Mononuclear cell (primary cell): ENCODE data around the gene HCAR3. TPM values are rescaled to one million over a fixed set of nuclear protein-coding genes. Genes with fewer than 3 reads are reported as not detected.
A peak's percentile ranks its signal among the peaks of the same experiment; 100 is the strongest.
"Not testable (repeated sequence)": the region's sequence is repeated elsewhere in the genome, so short reads cannot be mapped to it uniquely, and the experiment has no call there.

Experiments
- H3K27me3 ChIP-seq: 2 replicates; pipeline ENCODE4 v1.6.0; 2011; ENCODE audit warnings: low read length, control low read depth; ENCODE audit not compliant: insufficient read depth
- H3K4me1 ChIP-seq: 2 replicates; pipeline ENCODE4 v1.5.1; 2011; ENCODE audit warnings: mild to moderate bottlenecking, low read length, control low read depth; ENCODE audit not compliant: insufficient read depth
- H3K4me3 ChIP-seq: 2 replicates; pipeline ENCODE4 v1.5.1; 2011; ENCODE audit warnings: mild to moderate bottlenecking, low read length, moderate library complexity
- H3K9me3 ChIP-seq: 2 replicates; pipeline ENCODE4 v1.5.1; 2011; ENCODE audit warnings: low read depth, mild to moderate bottlenecking, control low read depth, low read length
- total RNA-seq: library from RNA; depleted of rRNA; stranded (reverse); fragments of >200 nt; gene quantifications from one replicate; pipeline ENCODE4 v1.2.3, GENCODE V29; 2012

HCAR3 gene
- total RNA-seq, 1 donor: 25.9 TPM

DNA sequence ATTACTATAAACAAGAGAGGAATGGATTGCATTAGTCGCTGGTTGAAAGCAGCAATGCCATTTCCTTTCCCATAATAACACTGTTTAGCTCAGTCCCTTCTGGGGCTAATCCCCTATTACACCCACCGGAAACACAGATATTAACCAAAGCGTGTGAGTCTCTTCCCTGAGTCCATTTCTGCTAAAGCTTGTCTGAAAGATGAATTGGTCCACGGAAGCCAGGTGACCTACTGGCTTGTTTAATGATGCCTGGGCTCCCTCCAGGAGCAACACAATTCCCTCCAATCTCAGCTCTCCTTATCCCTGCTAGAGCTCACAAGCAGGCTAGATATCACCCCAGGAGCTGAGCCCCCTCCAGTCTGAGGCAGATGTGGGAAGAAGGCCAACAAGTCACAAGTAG is 15.1 kb downstream of the HCAR3 start:
- peak overlapping the region; percentile 2 for H3K4me3 ChIP-seq
- not testable (repeated sequence) for H3K9me3 ChIP-seq

DNA sequence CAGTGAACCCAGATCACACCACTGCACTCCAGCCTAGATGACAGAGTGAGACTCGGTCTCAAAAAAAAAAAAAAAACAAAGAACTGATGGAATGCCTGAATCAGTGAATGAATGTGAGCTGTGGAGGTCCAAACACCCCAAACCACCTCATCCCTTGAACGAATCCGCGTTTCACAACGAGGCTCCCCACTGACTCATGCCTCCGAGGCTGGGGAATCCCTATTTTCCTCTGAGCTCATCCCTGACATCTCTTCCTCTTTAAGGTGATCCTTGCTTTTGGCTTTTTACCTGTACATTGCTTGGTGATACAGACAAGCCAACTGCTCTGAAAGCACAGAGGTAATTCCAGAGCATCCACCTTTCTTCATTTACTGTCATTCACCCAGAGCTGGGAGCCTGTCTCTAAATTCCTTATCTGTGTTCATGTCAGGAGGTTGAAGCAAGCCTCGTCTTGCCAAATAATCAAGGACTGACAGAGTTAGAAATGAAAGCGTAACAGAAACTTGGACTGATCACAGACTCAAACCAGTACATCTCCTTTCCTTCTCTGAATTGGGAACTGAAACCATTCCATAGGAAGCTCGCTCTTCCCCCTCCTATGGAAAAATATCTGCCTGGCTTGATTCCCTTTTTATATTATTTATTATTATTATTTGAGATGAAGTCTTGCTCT is 16.4 kb downstream of the HCAR3 start:
- H3K9me3 ChIP-seq, H3K27me3 ChIP-seq, H3K4me3 ChIP-seq: not testable (repeated sequence)
- peaks cover 18% of the 10 kb centered on the region for H3K4me1 ChIP-seq

More for the DNA sequence above, 15.1 kb downstream of the HCAR3 start:
- not testable (repeated sequence) for H3K27me3 ChIP-seq
- peaks cover 18% of the 10 kb centered on the region for H3K4me1 ChIP-seq

GRCh38 chr12:122696922-122697321 is 19.7 kb downstream of the HCAR3 start:
- H3K9me3 ChIP-seq, H3K4me3 ChIP-seq, H3K4me1 ChIP-seq: not testable (repeated sequence)

DNA sequence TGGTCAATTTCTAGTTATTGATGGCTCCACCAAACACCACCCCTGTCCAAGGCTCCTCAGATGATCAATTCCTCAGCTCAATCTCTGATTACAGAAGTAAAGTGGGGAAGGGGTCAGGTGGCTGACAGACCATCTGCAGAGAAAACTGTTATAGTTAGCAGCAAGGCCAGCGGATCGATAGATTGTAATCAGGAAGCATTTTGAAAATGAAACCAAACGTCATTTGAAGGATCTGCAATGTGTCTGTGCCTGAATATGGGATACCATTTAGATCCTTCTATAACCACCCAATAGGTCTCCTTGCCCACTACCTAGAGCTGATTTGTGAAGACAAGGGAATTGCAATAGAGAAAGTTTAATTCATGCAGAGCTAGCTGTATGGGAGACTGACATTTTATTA is 25.0 kb downstream of the HCAR3 start:
- no peaks in the 10 kb centered on the region for H3K9me3 ChIP-seq
- no peak overlapping the region for H3K4me3 ChIP-seq
- H3K4me1 ChIP-seq: peaks cover 5% of the 10 kb centered on the region
- no peaks in the 10 kb centered on the region for H3K27me3 ChIP-seq

More at GRCh38 chr12:122696922-122697321, 19.7 kb downstream of the HCAR3 start:
- not testable (repeated sequence) for H3K27me3 ChIP-seq

GRCh38 chr12:122688291-122688690 is 28.3 kb downstream of the HCAR3 start:
- no peaks in the 10 kb centered on the region for H3K27me3 ChIP-seq
- peaks cover 5% of the 10 kb centered on the region for H3K4me1 ChIP-seq
- H3K4me3 ChIP-seq: no peak overlapping the region
- H3K9me3 ChIP-seq: no peaks in the 10 kb centered on the region

DNA sequence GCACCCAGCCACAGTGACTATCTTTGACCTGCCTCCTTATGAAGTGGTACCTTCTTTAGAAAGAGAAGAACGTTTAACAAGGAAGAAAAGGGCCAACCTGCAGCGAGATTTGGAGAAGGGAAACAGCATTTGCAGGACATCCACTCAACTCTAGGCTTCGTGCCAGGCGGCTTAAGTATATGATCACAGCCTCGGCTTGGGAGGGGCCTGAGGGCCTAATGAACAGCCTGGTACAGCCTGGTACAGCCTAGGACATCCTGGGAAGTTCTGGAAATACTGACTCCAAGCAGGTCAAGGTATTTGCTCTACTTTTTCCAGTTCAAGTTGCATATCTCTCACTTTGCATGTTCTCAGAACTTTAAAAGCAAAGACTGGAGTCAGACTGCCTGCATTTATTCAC is 29.5 kb downstream of the HCAR3 start:
- no peak overlapping the region for H3K4me3 ChIP-seq
- no peaks in the 10 kb centered on the region for H3K27me3 ChIP-seq
- peaks cover 13% of the 10 kb centered on the region for H3K4me1 ChIP-seq
- no peaks in the 10 kb centered on the region for H3K9me3 ChIP-seq

GRCh38 chr12:122686538-122686937 is 30.1 kb downstream of the HCAR3 start:
- no peaks in the 10 kb centered on the region for H3K27me3 ChIP-seq
- no peak overlapping the region for H3K4me3 ChIP-seq
- H3K4me1 ChIP-seq: peaks cover 16% of the 10 kb centered on the region
- H3K9me3 ChIP-seq: no peaks in the 10 kb centered on the region

DNA sequence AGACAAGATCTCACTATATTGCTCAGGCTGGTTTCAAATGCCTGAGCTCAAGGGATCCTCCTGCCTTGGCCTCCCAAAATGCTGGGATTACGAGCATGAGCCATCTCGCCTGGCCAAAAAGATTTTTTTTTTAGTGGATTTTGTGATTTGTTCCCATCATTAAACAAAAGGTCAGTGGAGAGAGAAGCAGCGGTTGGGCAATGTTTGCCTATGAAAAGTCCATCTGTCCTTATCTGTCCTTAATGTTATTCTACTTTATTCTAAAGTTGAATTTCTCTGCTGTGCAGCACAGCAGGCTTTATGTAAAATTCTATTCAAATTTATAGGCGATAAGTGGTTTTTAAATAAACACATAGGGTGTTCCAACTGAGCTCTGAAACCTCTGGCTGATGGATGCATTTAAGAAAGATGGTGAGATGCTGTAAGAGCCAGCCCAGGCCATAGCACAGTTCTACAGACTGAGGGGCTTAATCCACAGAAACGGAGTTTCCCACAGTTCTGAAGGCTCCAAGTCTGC is 32.3 kb downstream of the HCAR3 start:
- H3K27me3 ChIP-seq: no peaks in the 10 kb centered on the region
- no peaks in the 10 kb centered on the region for H3K9me3 ChIP-seq
- no peak overlapping the region for H3K4me3 ChIP-seq
- H3K4me1 ChIP-seq: peaks cover 32% of the 10 kb centered on the region

DNA sequence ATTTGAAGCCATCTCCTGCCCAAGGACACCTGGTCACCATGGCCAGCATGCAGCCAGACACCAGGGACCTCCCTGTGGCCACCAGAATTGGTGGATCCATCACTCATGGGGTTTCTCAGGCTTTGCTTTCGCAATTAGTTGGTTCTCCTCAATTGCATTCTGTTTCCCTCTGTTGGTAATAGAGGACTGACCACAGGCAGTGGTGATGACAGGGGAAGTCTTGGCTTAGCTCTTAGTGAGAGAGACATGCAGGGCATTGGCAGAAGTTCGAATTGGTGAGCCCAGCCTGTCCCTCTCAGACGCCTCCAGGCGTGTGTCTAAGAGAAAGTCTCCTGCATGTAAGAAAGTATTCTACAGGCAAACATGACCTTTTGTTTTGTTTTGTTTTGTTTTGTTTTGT is 34.8 kb downstream of the HCAR3 start:
- Histone ChIP-seq H3K4me3 (no peak overlapping the region), H3K4me1 (peaks cover 34% of the 10 kb centered on the region), H3K27me3 (no peaks in the 10 kb centered on the region), H3K9me3 (no peaks in the 10 kb centered on the region)

GRCh38 chr12:122680989-122681388 is 35.6 kb downstream of the HCAR3 start:
- not testable (repeated sequence) for H3K27me3 ChIP-seq, H3K4me3 ChIP-seq, H3K9me3 ChIP-seq
- H3K4me1 ChIP-seq: peaks cover 34% of the 10 kb centered on the region

GRCh38 chr12:122676781-122677180 is 39.8 kb downstream of the HCAR3 start:
- not testable (repeated sequence) for H3K4me3 ChIP-seq, H3K9me3 ChIP-seq, H3K27me3 ChIP-seq
- peaks cover 23% of the 10 kb centered on the region for H3K4me1 ChIP-seq

GRCh38 chr12:122676015-122676414 is 40.6 kb downstream of the HCAR3 start:
- H3K27me3 ChIP-seq, H3K4me3 ChIP-seq, H3K9me3 ChIP-seq: not testable (repeated sequence)
- peaks cover 15% of the 10 kb centered on the region for H3K4me1 ChIP-seq

DNA sequence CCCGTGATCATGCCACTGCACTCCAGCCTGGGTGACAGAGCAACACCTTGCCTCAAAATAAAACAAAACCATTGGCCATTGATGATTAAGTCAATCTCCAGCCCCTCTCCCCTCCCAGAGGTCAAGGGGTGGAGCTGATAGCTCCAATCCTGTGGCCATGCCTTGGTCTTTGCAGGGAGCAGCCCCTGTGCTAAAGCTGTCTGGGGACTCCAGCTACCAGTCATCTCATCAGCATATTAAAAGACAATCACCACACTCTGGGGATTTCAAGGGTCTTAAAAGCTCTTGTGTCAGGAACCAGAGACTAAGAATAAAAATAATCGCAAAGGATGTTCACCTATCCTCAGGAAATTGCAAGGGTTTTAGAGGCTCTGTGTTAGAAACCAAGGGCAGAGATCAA is 44.1 kb downstream of the HCAR3 start:
- Histone ChIP-seq H3K4me1 (no peaks in the 10 kb centered on the region), H3K27me3 (no peaks in the 10 kb centered on the region), H3K4me3 (no peak overlapping the region), H3K9me3 (no peaks in the 10 kb centered on the region)

DNA sequence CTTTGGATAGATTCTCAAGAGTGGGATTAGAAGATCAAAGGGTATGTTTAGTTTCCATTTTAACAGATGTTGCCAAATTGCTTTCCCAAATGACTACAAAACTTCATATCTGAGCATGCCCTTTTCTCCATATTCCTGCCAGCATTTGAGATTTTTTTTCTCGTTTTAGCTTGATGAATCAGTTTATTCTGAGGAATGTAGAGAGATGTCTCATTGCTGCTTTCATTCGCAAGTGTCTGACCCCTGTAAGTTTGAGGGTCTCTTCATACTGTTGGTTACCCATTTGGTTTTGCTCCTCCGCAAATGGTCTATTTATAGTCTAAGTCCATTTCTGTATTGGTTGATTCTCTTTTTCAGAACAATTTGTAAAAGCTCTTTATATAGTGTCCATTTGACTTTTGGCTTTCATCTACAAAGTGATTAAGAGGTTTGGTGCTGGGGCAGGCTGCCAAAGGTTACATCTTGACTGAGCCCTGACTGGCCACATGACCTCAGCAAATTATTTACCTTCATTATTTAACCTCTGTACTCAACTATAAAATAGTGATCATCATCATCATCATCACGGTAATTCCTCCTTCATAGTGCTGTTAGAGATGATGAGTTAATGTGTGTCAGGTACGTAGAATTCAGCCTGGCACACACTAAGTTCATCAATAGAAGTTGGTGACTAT is 47.1 kb downstream of the HCAR3 start:
- Histone ChIP-seq H3K27me3 (no peaks in the 10 kb centered on the region), H3K4me1 (no peaks in the 10 kb centered on the region), H3K4me3 (no peak overlapping the region), H3K9me3 (no peaks in the 10 kb centered on the region)

DNA sequence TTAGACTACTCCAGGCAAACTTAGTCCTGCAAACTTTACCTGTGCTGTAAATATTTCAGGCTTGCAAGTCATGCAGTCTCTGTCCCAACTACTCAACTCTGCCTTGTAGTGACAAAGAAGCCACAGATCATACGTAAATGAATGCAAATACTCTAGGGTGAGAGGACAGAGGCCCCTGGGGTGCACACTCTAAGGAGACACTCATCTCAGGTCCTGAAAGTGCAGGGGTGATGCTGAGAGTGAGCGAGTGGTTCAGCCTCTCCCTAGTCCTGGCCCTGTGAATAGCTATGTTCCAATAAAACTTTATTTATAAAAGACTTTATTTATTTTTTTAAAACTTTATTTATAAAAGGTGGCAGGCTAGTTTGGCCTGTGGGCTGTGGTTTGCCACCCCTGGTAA is 48.3 kb downstream of the HCAR3 start:
- no peaks in the 10 kb centered on the region for H3K9me3 ChIP-seq

GRCh38 chr12:122665759-122666158 is 50.9 kb downstream of the HCAR3 start:
- Histone ChIP-seq H3K27me3 (no peaks in the 10 kb centered on the region), H3K4me3 (no peak overlapping the region), H3K4me1 (no peaks in the 10 kb centered on the region), H3K9me3 (no peaks in the 10 kb centered on the region)

More for the DNA sequence above, 48.3 kb downstream of the HCAR3 start:
- H3K4me3 ChIP-seq: no peak overlapping the region
- no peaks in the 10 kb centered on the region for H3K27me3 ChIP-seq
- no peaks in the 10 kb centered on the region for H3K4me1 ChIP-seq
